HepG2 (cell line): Measurements from ENCODE around the gene STX12. TPM values are rescaled to one million over a fixed set of nuclear protein-coding genes. Genes with fewer than 3 reads are reported as not detected.

Source experiments
- ATF4 ChIP-seq, 2 experiments: fragments of 450-650 bp in 1 of 2; sonication (generic) in 1 of 2; formaldehyde crosslinking; IDR thresholded peaks; 2 replicates each; pipeline versions ENCODE4 v1.5.0 to v1.8.0; 2020 to 2022; ENCODE audit warnings: mild to moderate bottlenecking in 1 of 2, missing genetic modification reagents in 1 of 2
- ETV6 ChIP-seq: sonication (generic); formaldehyde crosslinking; conservative IDR thresholded peaks from 2 replicates; pipeline ENCODE4 v1.4.0; 2020; ENCODE audit warnings: missing genetic modification reagents
- HIVEP1 ChIP-seq: sonication (generic); formaldehyde crosslinking; IDR thresholded peaks from 2 replicates; pipeline ENCODE4 v1.4.0; 2020; ENCODE audit warnings: mild to moderate bottlenecking, missing genetic modification reagents
- HNRNPUL1 ChIP-seq: fragments of 200-400 bp; formaldehyde crosslinking; IDR thresholded peaks from 2 replicates; pipeline ENCODE4 v1.6.1; 2017; ENCODE audit warnings: low read depth, mild to moderate bottlenecking, low read length, moderate library complexity
- LCORL ChIP-seq, 2 experiments: fragments of 450-650 bp in 1 of 2; sonication (generic) in 1 of 2; formaldehyde crosslinking in 1 of 2; IDR thresholded peaks; 2 replicates each; pipeline versions ENCODE4 v1.5.0 to v1.6.1; 2017 to 2020; ENCODE audit warnings: antibody characterized with exemption in 1 of 2, missing genetic modification reagents in 1 of 2
- MAFK ChIP-seq, 2 experiments: IDR thresholded peaks in 1 of 2; conservative IDR thresholded peaks in 1 of 2; 2 replicates each; pipeline ENCODE4 v1.6.1; 2011; ENCODE audit warnings: improper control_type of control experiment in 2 of 2, low read length in 2 of 2
- MEF2D ChIP-seq: sonication (generic); formaldehyde crosslinking; IDR thresholded peaks from 2 replicates; pipeline ENCODE4 v1.5.1; 2020; ENCODE audit warnings: mild to moderate bottlenecking, missing genetic modification reagents
- MXD4 ChIP-seq: IDR thresholded peaks from 2 replicates; pipeline ENCODE4 v1.6.1; 2016; ENCODE audit warnings: mild to moderate bottlenecking, missing biosample characterization, missing genetic modification reagents
- NFRKB ChIP-seq: fragments of 450-650 bp; IDR thresholded peaks from 2 replicates; pipeline ENCODE4 v1.6.1; 2017
- PCBP1 ChIP-seq: fragments of 200-400 bp; formaldehyde crosslinking; IDR thresholded peaks from 2 replicates; pipeline ENCODE4 v1.6.1; 2017; ENCODE audit warnings: mild to moderate bottlenecking, low read depth, low read length, borderline replicate concordance
- PCBP2 ChIP-seq: fragments of 200-400 bp; formaldehyde crosslinking; optimal IDR thresholded peaks from 2 replicates; pipeline ENCODE3; 2018; ENCODE audit warnings: low read length, low read depth; ENCODE audit not compliant: poor library complexity, severe bottlenecking
- SP4 ChIP-seq: sonication (generic); formaldehyde crosslinking; IDR thresholded peaks from 2 replicates; pipeline ENCODE4 v1.8.1; 2023; ENCODE audit warnings: mild to moderate bottlenecking, missing genetic modification reagents
- TP53 ChIP-seq: sonication (generic); formaldehyde crosslinking; conservative IDR thresholded peaks from 2 replicates; pipeline ENCODE4 v1.4.0; 2020; ENCODE audit warnings: missing genetic modification reagents
- YEATS4 ChIP-seq: sonication (generic); formaldehyde crosslinking; IDR thresholded peaks from 2 replicates; pipeline ENCODE4 v1.4.0; 2020; ENCODE audit warnings: missing genetic modification reagents, borderline replicate concordance
- ZEB1 ChIP-seq: IDR thresholded peaks from 2 replicates; pipeline ENCODE4 v1.6.1; 2012; ENCODE audit warnings: mild to moderate bottlenecking, low read depth, inconsistent platforms; ENCODE audit not compliant: insufficient replicate concordance
- ZNF17 ChIP-seq: sonication (generic); formaldehyde crosslinking; IDR thresholded peaks from 2 replicates; pipeline ENCODE4 v1.5.0; 2020; ENCODE audit warnings: mild to moderate bottlenecking, missing genetic modification reagents
- ZNF235 ChIP-seq: sonication (generic); formaldehyde crosslinking; IDR thresholded peaks from 2 replicates; pipeline ENCODE4 v1.8.1; 2023; ENCODE audit warnings: mild to moderate bottlenecking, missing genetic modification reagents, borderline replicate concordance
- ZNF282 ChIP-seq: fragments of 450-650 bp; IDR thresholded peaks from 2 replicates; pipeline ENCODE4 v1.6.1; 2018; ENCODE audit not compliant: partially characterized antibody
- ZNF3 ChIP-seq: IDR thresholded peaks from 2 replicates; pipeline ENCODE4 v1.7.0; 2017; ENCODE audit warnings: inconsistent platforms
- ZNF329 ChIP-seq: sonication (generic); formaldehyde crosslinking; IDR thresholded peaks from 2 replicates; pipeline ENCODE4 v1.9.0; 2021; ENCODE audit warnings: low read depth, mild to moderate bottlenecking, missing genetic modification reagents
- ZNF335 ChIP-seq: sonication (generic); formaldehyde crosslinking; IDR thresholded peaks from 2 replicates; pipeline ENCODE4 v1.4.0; 2020; ENCODE audit warnings: missing genetic modification reagents
- ZNF367 ChIP-seq: sonication (generic); formaldehyde crosslinking; IDR thresholded peaks from 2 replicates; pipeline ENCODE4 v1.4.0; 2020; ENCODE audit warnings: missing genetic modification reagents, borderline replicate concordance
- ZNF503 ChIP-seq: sonication (generic); formaldehyde crosslinking; IDR thresholded peaks from 2 replicates; pipeline ENCODE4 v1.4.0; 2020; ENCODE audit warnings: missing genetic modification reagents
- ZNF556 ChIP-seq: sonication (generic); formaldehyde crosslinking; IDR thresholded peaks from 2 replicates; pipeline ENCODE4 v1.4.0; 2020; ENCODE audit warnings: mild to moderate bottlenecking, missing genetic modification reagents, borderline replicate concordance
- ZNF557 ChIP-seq: sonication (generic); formaldehyde crosslinking; IDR thresholded peaks from 2 replicates; pipeline ENCODE4 v1.4.0; 2020; ENCODE audit warnings: missing genetic modification reagents
- ZNF615 ChIP-seq: sonication (generic); formaldehyde crosslinking; IDR thresholded peaks from 2 replicates; pipeline ENCODE4 v1.5.0; 2020; ENCODE audit warnings: mild to moderate bottlenecking, missing genetic modification reagents, borderline replicate concordance
- ZNF7 ChIP-seq: IDR thresholded peaks from 2 replicates; pipeline ENCODE4 v1.6.1; 2016; ENCODE audit warnings: missing biosample characterization, missing genetic modification reagents
- ZNF703 ChIP-seq: sonication (generic); formaldehyde crosslinking; IDR thresholded peaks from 2 replicates; pipeline ENCODE4 v1.5.1; 2020; ENCODE audit warnings: missing genetic modification reagents, mild to moderate bottlenecking, moderate library complexity, borderline replicate concordance
- ZNF761 ChIP-seq: sonication (generic); formaldehyde crosslinking; conservative IDR thresholded peaks from 2 replicates; pipeline ENCODE4 v1.4.0; 2020; ENCODE audit warnings: mild to moderate bottlenecking, missing genetic modification reagents
- polyA plus RNA-seq, 8 experiments: library from polyadenylated mRNA; depleted of rRNA in 3 of 8; stranded (reverse) in 7 of 8; unstranded in 1 of 8; fragments of >200 nt; fragmentation: Illumina TruSeq in 4 of 8; extraction: Trizol in 4 of 8; gene quantifications; 2 replicates each; pipeline versions ENCODE4 v1.2.1 to v1.2.3, GENCODE V29; 2011 to 2016; ENCODE audit warnings: low read depth in 4 of 8, missing spikeins in 1 of 8, mixed read lengths in 1 of 8; ENCODE audit not compliant: insufficient read depth in 1 of 8
- total RNA-seq, 5 experiments: library from RNA; depleted of rRNA; stranded (reverse); fragments of >200 nt; fragmentation: Illumina TruSeq; extraction: Trizol; gene quantifications; 2 replicates each; pipeline ENCODE4 v1.2.3, GENCODE V29; 2016; ENCODE audit warnings: low read depth in 1 of 5

The STX12 gene
- total and polyA plus RNA-seq, 2 of the 13 experiments (the other 11 are each of a cell fraction or from before 2014, with no cell fraction given) = 9.0 to 19.7 TPM

- no peak for TF ChIP-seq LCORL (IDR thresholded peaks at IDR 0.05)
- TF ChIP-seq LCORL (CRISPR knock-in tag; IDR thresholded peaks at IDR 0.05) = peak; percentile 73; the same call in 1 of the 2 replicates
- TF ChIP-seq ZNF557 (CRISPR knock-in tag) = no peak
- no peak for TF ChIP-seq ZNF3
- no peak for TF ChIP-seq ZNF7 (CRISPR knock-in tag)
- TF ChIP-seq SP4 (CRISPR knock-in tag) = peak; percentile 71; the same call in 1 of the 2 replicates
- no peak for TF ChIP-seq ZNF703 (CRISPR knock-in tag)
- TF ChIP-seq PCBP2 = no peak
- TF ChIP-seq ZNF17 (CRISPR knock-in tag) = no peak
- peak; percentile 54; the same call in 1 of the 2 replicates for TF ChIP-seq MEF2D
- peak; percentile 50; the same call in 1 of the 2 replicates for TF ChIP-seq NFRKB
- peak; percentile 64 for TF ChIP-seq ZNF556 (CRISPR knock-in tag)
- TF ChIP-seq ZNF335 = peak; percentile 36; the same call in 1 of the 2 replicates
- TF ChIP-seq ATF4 (CRISPR knock-in tag; IDR thresholded peaks at IDR 0.05) = peak in 1 of 2 experiments; percentile 52; a peak in 2 of 4 replicates
- TF ChIP-seq ZEB1 = no peak
- TF ChIP-seq ZNF329 = no peak
- TF ChIP-seq HIVEP1 (CRISPR knock-in tag) = 0 out of 2 replicates have a peak, but pooled peaks have one; percentile 21
- no peak for TF ChIP-seq ZNF282
- no peak for TF ChIP-seq ETV6 (CRISPR knock-in tag)
- TF ChIP-seq PCBP1 = peak; percentile 30; the same call in 1 of the 2 replicates
- no peak for TF ChIP-seq MAFK (conservative IDR thresholded peaks at IDR 0.05 in 1 of 2, IDR thresholded peaks at IDR 0.05 in 1 of 2; ENCODE audit: low read length in 2 of 2)
- 0 out of 2 replicates have a peak, but pooled peaks have one; percentile 10 for TF ChIP-seq TP53 (CRISPR knock-in tag)
- peak; percentile 62; the same call in 1 of the 2 replicates for TF ChIP-seq ZNF503 (CRISPR knock-in tag)
- no peak; the same call in 1 of the 2 replicates for TF ChIP-seq ZNF615
- TF ChIP-seq ZNF235 (CRISPR knock-in tag) = 0 out of 2 replicates have a peak, but pooled peaks have one; percentile 6
- TF ChIP-seq YEATS4 (CRISPR knock-in tag) = peak; percentile 56; the same call in 1 of the 2 replicates
- TF ChIP-seq HNRNPUL1 = no peak
- TF ChIP-seq ZNF761 (CRISPR knock-in tag) = peak; percentile 45; the same call in 1 of the 2 replicates
- no peak for TF ChIP-seq ZNF367 (CRISPR knock-in tag)
- TF ChIP-seq MXD4 (CRISPR knock-in tag) = peak; percentile 44; the same call in 1 of the 2 replicates
Observed at GRCh38 chr1:27830621-27831440, 57.8 kb downstream of the STX12 start, which contains the start of gene PPP1R8 (continued).
